Body of pancreas (tissue), 4 donors: ENCODE measurements around the gene CRYBA2.

Source experiments
- POLR2A ChIP-seq, 3 donors: fragments of 450-650 bp; IDR thresholded peaks; one replicate each; pipeline ENCODE4 v1.6.1; 2016; ENCODE audit warnings: antibody characterized with exemption in 3 of 3, mild to moderate bottlenecking in 2 of 3
- TF ChIP-seq, protein P1 (sequence below), 7 experiments: fragments of 450-650 bp in 4 of 7; fragments of 200-600 bp in 3 of 7; sonication (generic) in 3 of 7; IDR thresholded peaks; one replicate each; pipeline ENCODE4 v1.5.1; 2016 to 2019; ENCODE audit warnings: antibody characterized with exemption in 7 of 7

DNA sequence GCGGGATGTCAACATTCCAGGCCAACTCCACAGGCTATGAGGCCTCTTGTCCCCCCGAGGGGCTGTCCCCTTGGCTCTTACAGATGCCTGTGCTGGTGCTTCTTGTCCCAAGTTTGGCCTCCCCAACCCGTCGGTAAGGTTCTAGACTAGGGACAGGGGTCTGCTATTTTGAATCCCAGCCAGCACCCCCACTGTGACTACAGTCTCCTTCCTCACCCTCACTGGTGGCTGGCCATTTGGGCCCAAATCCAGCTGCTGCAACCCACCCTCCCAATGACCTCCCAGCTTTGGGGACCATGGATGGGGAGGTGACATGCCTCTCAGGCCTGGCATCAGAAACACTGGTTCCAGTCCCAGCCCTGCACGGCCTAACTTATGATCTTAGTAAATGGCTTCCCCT lies 29.4 kb upstream of the CRYBA2 start:
- TF ChIP-seq, protein P1, sequence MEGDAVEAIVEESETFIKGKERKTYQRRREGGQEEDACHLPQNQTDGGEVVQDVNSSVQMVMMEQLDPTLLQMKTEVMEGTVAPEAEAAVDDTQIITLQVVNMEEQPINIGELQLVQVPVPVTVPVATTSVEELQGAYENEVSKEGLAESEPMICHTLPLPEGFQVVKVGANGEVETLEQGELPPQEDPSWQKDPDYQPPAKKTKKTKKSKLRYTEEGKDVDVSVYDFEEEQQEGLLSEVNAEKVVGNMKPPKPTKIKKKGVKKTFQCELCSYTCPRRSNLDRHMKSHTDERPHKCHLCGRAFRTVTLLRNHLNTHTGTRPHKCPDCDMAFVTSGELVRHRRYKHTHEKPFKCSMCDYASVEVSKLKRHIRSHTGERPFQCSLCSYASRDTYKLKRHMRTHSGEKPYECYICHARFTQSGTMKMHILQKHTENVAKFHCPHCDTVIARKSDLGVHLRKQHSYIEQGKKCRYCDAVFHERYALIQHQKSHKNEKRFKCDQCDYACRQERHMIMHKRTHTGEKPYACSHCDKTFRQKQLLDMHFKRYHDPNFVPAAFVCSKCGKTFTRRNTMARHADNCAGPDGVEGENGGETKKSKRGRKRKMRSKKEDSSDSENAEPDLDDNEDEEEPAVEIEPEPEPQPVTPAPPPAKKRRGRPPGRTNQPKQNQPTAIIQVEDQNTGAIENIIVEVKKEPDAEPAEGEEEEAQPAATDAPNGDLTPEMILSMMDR (IDR thresholded peaks at IDR 0.05): no peak
- TF ChIP-seq POLR2A (IDR thresholded peaks at IDR 0.05): no peak
